C4-2B (cell line): ENCODE results near the gene ACAD11.

Experiments used
- ZFX ChIP-seq: fragments of 450-650 bp; IDR thresholded peaks from 2 replicates; pipeline ENCODE4 v1.6.1; 2017
- TF ChIP-seq, protein P1 (sequence below): fragments of 450-650 bp; conservative IDR thresholded peaks from 2 replicates; pipeline ENCODE4 v1.5.1; 2017; ENCODE audit warnings: mild to moderate bottlenecking

- TF ChIP-seq, protein P1, sequence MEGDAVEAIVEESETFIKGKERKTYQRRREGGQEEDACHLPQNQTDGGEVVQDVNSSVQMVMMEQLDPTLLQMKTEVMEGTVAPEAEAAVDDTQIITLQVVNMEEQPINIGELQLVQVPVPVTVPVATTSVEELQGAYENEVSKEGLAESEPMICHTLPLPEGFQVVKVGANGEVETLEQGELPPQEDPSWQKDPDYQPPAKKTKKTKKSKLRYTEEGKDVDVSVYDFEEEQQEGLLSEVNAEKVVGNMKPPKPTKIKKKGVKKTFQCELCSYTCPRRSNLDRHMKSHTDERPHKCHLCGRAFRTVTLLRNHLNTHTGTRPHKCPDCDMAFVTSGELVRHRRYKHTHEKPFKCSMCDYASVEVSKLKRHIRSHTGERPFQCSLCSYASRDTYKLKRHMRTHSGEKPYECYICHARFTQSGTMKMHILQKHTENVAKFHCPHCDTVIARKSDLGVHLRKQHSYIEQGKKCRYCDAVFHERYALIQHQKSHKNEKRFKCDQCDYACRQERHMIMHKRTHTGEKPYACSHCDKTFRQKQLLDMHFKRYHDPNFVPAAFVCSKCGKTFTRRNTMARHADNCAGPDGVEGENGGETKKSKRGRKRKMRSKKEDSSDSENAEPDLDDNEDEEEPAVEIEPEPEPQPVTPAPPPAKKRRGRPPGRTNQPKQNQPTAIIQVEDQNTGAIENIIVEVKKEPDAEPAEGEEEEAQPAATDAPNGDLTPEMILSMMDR: no peak
- no peak for TF ChIP-seq ZFX
These were observed 1.5 kb downstream of the ACAD11 start for GRCh38 chr3:132657869-132658747.
